ENCODE data around the gene MED12L. TPM values are rescaled to one million over a fixed set of nuclear protein-coding genes. Genes with fewer than 3 reads are reported as not detected.

MED12L gene
- polyA plus RNA-seq, 1 of the 3 experiments (the other 2 are of a cell fraction) = 0.03 TPM

DNA sequence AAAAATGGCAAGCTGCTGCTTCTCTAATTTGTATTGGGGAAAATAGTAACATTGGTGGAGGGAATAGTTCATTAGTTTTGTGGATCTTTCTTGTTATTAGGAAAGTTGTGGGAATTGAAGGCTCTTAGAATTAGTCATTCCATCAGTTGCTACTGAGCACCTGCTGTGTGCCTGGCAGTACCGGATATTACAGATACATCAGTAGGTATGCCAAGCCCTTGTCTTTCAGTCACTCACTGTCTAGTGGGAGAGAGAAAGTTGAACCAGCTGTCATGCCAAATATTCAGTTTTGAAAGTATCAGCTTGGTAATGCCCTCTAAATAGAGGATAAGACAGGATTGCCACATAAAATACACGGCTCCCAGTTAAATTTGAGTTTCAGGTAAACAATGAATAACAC lies 342.9 kb downstream of the MED12L start:
- Histone ChIP-seq H3K4me2 (no peak overlapping the region), H3K9me2 (no peaks in the 10 kb centered on the region), H3K79me2 (ENCODE audit: insufficient read depth) (no peaks in the 10 kb centered on the region), H3K4me1 (ENCODE audit: control insufficient read depth in 1 of 2, insufficient read depth in 2 of 2, low read depth in 1 of 2, low read length in 1 of 2) (no peaks in the 10 kb centered on the region), H3F3A (replicated peaks; ENCODE audit: insufficient read depth) (no peaks in the 10 kb centered on the region), H4K20me1 (ENCODE audit: insufficient read depth) (no peaks in the 10 kb centered on the region), H3K36me3 (replicated peaks in 1 of 2; ENCODE audit: control insufficient read depth in 1 of 2, insufficient read depth in 2 of 2, low read length in 1 of 2) (peaks cover 0 to 7% of the 10 kb centered on the region in 2 experiments), H3K27ac (ENCODE audit: low read depth in 2 of 2, low read length in 1 of 2) (no peak overlapping the region), H3K27me3 (ENCODE audit: insufficient read depth) (no peaks in the 10 kb centered on the region), H2AFZ (ENCODE audit: low read depth) (no peak overlapping the region), H3K9me3 (no peaks in the 10 kb centered on the region), H3K4me3 (ENCODE audit: low read depth in 2 of 2, low read length in 1 of 2) (no peak overlapping the region), H3K9ac (no peak overlapping the region)
- ChIA-PET CTCF (interaction anchor here (0.9 to 4.2 kb wide), 3 partner anchors 9 to 16 kb away, joined by 3 to 15 read pairs (median 3); no protein-coding TSS in a partner anchor), POLR2A (no interaction called here)
- TF ChIP-seq PBX3 (IDR thresholded peaks at IDR 0.05) = no peak
- TF ChIP-seq EP300 (IDR thresholded peaks at IDR 0.05; ENCODE audit: borderline replicate concordance in 1 of 2, low read depth in 1 of 2, low read length in 1 of 2) = no peak
- no peak for TF ChIP-seq TCF12 (IDR thresholded peaks at IDR 0.05)
- no peak for TF ChIP-seq RCOR1 (IDR thresholded peaks at IDR 0.05; ENCODE audit: low read length)
- TF ChIP-seq RAD21 (IDR thresholded peaks at IDR 0.05; ENCODE audit: low read length) = no peak
- TF ChIP-seq NFIC (IDR thresholded peaks at IDR 0.05; ENCODE audit: borderline replicate concordance) = no peak
- TF ChIP-seq RXRA (IDR thresholded peaks at IDR 0.05; ENCODE audit: borderline replicate concordance, low read depth) = no peak
- no peak for TF ChIP-seq YY1 (IDR thresholded peaks at IDR 0.05; ENCODE audit: low read depth)
- TF ChIP-seq TEAD4 (IDR thresholded peaks at IDR 0.05; ENCODE audit: borderline replicate concordance, insufficient read depth) = no peak
- TF ChIP-seq NRF1 (IDR thresholded peaks at IDR 0.05; ENCODE audit: low read depth, low read length) = no peak
- no peak for TF ChIP-seq POLR2AphosphoS5 (IDR thresholded peaks at IDR 0.05; ENCODE audit: low read depth, low read length)
- no peak for TF ChIP-seq MXI1 (IDR thresholded peaks at IDR 0.05; ENCODE audit: low read depth, low read length)
- TF ChIP-seq ELF1 (IDR thresholded peaks at IDR 0.05) = no peak
- no peak for TF ChIP-seq MAX (IDR thresholded peaks at IDR 0.05; ENCODE audit: low read depth)
- no peak for TF ChIP-seq CHD2 (IDR thresholded peaks at IDR 0.05; ENCODE audit: low read length, partially characterized antibody)
- TF ChIP-seq REST (IDR thresholded peaks at IDR 0.05; ENCODE audit: low read depth, low read length) = no peak
- TF ChIP-seq GABPA (IDR thresholded peaks at IDR 0.05; ENCODE audit: low read depth) = no peak
- no peak for TF ChIP-seq MEF2A (IDR thresholded peaks at IDR 0.05; ENCODE audit: borderline replicate concordance, low read depth)
- no peak for TF ChIP-seq TAF1 (IDR thresholded peaks at IDR 0.05; ENCODE audit: borderline replicate concordance, low read depth, low read length)
- TF ChIP-seq FOSL2 (IDR thresholded peaks at IDR 0.05; ENCODE audit: borderline replicate concordance, low read depth) = no peak
- WGBS (ENCODE audit: low lambda C conversion rate) = 58% methylated on average over 2 of the region's 2 CpGs
- DNase-seq = no peak

Measured in SK-N-SH (cell line).